GM21367 (cell line): Measurements from ENCODE around the gene INSIG1.

ENCODE experiments used
- ATAC-seq: cut with Tn5 transposase; IDR thresholded peaks from one replicate; pipeline ENCODE4 v1.9.1; 2021; ENCODE audit not compliant: unreplicated experiment

Gene INSIG1

DNA sequence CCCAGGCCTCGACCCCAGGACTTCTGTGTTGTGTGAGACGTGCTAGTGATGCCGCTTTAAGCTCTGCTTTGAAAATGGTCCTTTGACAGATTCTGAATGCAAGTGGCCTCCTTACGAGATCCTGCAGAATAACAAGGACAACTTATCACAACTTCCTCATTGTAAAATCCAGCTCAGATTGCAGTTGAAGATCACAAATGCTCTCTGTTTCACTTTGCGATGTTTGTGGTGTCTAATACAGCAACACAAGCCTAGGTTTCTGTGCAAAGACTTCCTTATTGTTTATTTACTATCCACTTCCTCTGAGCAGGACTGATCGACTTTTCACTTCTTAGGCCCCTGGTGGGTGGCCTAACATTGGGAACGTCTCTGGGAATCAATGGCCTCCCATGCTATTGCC, 31.7 kb upstream of the INSIG1 start:
- ATAC-seq: no peak

DNA sequence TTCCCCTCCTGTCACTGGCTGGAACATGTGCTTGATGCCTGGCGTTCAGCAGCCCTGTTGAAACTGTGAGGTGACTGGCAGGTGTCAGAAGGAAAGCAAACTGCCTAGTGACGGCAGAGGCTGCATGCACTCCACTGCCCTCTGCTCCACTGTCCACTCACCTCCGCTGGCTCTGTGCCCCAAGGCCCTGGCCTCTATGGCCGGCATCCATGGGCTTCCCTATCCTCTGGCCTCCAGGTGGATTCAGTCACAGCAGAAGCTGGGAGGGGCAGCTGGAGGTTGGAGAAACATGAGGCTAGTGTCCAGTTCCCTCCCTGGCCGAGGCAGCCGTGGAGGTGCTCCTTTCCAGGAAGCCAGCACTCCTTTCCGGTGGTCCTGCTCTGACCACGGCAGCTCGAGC, 31.2 kb upstream of the INSIG1 start:
- ATAC-seq: no peak

GRCh38 chr7:155267023-155267422, 30.7 kb upstream of the INSIG1 start:
- ATAC-seq: no peak

- ATAC-seq: no peak
Observed at GRCh38 chr7:155267436-155267835, 30.2 kb upstream of the INSIG1 start.

DNA sequence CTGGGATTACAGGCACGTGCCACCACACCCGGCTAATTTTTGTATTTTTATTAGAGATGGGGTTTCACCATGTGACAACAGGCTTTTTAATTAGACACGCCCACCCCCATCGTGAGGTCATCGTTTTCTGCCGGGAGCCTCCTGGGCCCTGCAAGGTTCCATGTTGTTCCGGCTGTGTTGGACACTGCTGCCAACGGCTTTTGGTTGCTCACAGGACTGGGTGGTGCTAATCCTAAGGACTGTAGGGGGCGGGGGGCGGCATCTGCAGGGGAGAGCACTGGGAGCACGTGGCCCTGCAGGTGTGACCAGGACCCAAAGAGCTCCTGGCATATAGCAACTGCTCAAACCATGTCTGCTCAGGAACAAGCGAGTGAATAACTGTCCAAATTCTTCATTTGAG, 29.5 kb upstream of the INSIG1 start:
- ATAC-seq: no peak

DNA sequence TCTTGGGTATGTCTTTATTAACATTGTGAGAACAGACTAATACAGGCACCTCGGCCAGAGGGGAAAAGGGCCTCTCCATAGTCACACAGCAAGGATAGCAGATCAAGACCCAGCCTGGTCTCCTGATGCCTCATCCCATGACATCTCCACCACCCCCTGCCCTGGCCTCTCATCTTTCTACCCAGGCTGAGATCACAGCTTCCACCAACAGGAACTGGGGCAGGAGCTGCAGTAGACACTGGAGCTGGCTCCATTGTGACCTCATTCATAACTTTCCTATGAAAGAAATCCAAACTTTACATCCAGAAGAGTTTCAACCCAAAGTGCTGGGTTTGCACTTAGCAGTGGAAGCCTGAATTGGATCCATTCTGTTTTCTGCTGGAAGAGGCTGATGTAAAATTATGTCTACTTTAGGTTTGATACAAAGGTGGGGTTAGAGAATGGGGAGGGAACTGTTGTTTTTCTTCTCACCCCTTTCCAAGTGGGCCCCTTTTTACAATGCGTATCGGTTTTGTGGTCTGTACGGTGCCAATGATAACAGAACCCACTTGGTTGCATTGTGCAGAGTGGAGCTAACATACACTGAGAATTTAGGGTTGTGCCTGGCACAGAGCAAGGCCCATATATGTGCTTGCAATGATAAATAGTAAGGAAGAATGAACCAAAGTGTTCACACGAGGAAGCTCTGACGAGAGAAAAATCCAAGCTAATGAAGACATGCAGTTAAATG, 28.6 kb upstream of the INSIG1 start:
- ATAC-seq: no peak

- no peak for ATAC-seq
Observed at GRCh38 chr7:155269766-155270585, 27.7 kb upstream of the INSIG1 start.

DNA sequence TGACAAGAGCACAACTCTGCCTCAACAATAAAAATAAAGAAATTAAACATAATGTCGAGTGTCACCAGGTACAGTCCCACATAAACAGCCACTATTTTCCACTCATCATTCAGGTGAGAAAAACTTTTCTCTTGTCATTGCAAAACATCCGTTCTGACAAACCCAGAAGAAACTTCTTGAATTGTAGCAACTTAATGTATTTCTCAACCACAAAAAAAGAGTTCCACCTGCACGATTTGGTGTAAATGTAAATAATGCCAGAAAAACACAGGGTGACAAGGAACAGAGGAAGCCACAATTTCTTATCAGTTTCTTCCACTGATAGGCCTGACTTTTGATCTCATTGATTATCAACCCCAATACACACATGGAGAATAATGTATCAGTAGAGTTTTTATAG, 26.8 kb upstream of the INSIG1 start:
- no peak for ATAC-seq

- no peak for ATAC-seq
Observed at GRCh38 chr7:155274633-155275355, 22.9 kb upstream of the INSIG1 start.

GRCh38 chr7:155276042-155276799, 21.5 kb upstream of the INSIG1 start:
- ATAC-seq: no peak

- ATAC-seq: no peak
Observed at GRCh38 chr7:155276800-155277375, 20.8 kb upstream of the INSIG1 start.

DNA sequence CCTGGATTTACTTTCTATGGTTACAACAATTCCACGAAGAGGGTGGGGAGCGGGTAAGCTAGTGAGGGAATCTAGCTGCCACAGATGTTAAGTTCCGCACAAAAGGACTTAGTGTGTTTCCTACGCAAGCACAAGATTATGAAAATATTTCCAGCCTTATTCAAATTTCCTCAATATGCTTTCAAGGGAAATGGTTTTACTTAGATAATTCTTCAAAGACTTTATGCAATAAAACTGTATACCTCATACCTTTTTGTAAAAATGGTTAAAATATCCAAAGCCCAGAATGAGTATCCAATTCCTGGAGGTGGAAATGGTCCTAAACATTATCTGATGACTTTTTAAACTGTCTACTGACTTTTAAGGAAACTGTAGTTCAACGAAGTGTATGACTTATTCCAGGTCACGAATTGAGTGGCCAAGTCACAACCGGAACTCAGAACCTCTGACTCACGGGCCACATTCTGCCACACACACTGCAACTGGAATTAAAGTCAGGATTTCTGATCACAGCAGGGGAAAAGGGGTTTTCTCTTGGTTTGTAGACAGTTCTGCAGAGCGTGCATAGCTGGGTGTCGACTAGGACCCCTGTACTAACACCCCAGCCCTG, 20.2 kb upstream of the INSIG1 start:
- ATAC-seq: no peak

GRCh38 chr7:155278921-155279320, 18.8 kb upstream of the INSIG1 start:
- ATAC-seq: no peak

DNA sequence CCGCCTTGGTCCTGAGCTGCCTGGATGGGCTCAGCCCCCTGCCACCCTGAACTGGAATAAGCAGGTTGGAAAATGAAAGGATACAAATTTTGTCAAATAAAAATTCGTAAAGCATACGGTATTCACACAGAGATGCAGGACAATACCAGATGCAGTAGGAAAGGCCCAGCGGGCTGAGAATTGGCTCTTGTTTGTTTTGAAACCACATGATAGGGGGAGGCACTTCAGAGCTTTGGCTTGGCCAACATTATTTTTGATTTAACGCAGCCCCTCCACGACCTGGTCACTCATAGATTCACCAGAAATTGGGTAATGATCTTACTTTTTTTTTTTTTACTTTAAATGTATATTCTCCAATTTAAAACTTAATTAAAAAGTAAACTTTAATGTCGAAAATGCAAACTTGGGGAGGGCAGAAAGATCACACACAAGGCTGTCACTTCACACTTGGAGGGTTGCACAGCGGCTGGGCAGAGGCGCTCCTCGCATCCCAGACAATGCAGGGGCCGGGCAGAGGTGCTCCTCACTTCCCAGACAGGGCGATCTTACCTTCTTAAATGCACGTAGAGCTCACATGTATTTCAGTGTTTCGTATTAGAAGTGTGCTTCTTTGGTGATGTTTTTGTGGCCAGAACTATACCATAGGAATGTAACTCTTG, 17.8 kb upstream of the INSIG1 start:
- ATAC-seq: no peak

DNA sequence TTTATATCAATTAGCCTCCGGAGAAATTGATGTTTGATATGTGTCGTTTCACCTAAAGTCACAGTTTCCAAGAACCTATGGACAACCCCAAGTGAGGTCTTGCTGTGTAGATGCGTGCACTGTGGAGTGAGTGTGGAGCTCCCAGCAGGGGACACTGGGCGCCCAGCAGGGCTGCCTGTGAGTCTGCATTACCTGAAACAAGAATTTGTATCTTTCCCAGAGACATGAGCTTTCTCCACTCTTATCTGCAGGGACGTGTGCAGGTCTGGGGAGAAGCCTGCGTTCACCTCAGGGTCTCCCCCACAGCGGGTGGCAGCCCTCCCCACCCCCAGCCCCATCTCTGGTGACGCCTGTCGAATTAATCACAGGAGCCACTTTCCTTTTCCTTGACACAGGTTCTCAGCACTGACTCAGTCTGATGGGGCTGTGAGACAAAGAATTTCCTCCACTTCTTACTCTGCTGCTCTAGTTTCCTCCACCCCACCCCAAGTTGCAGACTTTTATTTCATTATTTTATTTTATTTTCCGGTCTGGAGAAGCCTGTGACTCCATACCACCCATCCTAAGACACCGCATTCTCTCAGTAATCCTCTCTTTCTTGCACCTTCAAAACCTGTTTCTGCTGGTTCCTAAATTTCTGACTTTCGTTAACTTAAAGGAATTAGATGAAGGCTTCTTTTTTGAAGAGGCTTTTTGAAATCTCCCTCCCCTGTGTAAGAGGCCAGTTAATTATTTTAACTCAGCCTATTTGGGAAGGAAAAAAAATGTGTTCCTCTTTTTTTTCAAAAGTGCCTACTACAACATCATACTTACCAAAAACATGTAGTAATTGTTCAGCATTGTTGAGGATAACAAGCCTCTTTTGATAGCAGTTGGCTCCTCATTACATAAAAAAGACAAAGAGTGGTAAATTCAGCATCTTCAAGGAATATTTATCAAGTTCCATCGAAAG, 17.0 kb upstream of the INSIG1 start:
- ATAC-seq: no peak

- no peak for ATAC-seq
Observed at GRCh38 chr7:155281398-155281969, 16.2 kb upstream of the INSIG1 start.

DNA sequence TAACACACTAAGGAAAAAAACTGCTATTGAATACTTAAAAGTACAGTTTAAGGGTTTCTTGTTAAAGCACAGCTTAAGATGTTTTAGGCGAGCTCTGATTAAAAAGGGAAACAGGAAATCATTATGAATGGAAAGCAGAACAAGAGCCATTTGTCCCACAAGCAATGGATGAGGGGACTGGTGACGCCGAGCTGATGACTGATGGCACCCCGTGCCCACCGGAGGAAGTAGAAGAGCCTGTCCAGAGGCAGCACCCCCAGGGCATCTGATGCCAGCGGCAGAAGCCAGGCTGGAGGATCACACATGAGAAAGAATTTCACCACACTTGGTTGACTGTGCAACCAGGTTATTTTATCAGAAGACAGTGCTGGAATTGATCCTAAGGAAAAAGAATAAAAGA, 15.0 kb upstream of the INSIG1 start:
- ATAC-seq: no peak

DNA sequence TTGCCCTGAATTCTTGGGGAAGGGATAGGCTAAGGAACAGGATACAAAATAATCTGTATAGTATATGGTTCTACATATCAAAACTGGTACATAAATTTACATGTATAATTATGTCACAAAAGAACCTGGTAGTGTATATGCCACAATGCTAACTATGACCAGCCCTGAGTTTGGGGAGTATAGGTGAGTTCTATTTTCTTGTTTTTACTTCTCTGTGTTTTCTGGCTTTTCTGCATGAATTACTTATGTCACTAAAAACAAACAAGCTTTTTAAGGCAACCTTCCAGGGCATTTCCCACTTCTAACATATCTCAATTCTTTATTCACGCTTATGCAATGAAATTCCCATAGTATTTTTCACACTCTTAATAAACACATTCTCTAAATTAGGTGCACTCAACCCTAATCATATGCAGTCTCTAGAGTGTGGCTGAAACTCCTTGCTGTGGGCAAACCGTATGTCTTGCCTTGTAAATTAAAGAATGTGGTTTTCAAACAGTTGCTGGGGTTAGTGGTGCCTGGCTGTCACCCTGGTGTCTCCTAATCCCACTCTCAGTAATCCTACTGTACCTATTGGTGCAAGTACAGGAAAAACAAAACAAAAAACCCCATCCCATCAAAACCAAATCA, 14.0 kb upstream of the INSIG1 start:
- peak; percentile 79 for ATAC-seq
